Middle frontal gyrus (tissue), 1 donor: ENCODE results near the gene PRKAR1B.

Experiments used
- DNase-seq: peaks from one replicate; pipeline ENCODE4 v3.0.0-alpha.2; 2015; ENCODE audit warnings: low spot score; ENCODE audit errors: extremely low spot score

PRKAR1B gene

DNA sequence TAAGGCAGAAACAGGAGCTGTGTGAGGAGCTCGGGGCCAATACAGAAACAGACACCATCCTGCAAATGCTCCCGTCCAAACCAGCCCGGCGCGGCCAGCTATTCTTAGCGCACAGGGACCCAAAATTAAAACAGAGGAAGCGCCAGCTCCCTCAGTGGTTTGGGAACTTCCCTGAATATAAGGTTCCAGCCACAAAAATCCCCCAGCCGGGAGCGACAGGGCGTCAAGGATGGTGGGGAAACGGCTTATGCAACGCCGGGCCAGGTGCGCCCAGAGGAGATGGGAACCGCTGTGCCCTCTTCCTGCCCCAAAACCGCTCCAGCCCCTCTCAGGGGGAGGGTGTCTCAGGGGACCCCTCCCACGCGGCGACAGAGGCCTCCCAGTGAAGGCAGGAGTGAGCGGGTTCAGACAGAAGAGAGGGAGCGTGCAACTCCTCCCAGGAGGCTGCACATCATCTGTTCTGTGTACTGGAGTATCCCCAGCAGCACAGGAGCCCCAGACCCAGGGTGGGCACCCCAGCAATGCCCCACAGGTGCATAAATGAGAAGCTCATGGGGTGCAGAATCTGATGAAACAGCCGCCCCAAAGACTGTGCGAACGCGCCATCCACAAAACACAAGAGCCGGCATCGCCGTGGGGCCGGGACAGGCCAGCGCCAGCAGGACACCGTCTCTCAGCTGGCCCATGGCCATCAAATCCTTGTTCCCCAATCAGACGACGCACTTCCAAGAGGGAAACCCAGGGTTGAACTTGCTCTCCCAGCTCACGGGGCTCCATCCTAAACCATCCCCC, 133.6 kb downstream of the PRKAR1B start:
- DNase-seq = no peak

DNA sequence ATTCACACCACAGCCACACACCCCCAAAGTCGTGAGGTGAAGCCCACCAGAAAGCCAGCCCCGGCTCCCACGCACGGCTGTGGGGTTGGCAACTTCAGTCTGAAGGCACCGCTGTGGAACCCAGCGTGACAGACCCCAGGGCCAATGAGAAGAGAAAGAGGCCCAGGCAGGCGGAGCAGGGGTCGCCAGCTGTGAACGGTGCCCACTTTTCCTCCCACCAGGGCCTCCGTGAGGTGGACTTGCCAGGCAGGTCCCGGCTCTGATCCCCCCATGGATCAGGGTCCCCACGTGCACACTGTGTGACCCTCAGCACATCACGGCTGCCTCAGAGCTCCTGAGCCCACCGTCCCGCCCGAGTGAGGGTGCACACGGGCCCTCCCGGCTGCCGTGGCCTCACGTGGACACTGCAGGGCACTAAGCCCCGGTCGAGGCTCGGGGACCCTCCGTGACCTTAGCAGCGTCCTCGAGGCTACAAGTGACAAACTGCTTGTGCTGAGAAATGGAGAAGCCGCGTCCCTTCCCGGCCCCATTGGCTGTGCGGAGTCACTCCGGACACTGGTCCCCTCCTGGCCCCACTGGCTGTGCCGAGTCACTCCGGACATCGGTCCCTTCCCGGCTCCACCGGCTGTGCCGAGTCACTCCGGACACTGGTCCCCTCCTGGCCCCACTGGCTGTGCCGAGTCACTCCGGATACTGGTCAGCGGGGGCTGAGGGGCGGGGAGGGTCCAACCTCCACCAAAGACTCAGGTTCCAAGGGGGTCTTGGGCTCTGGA, 135.0 kb downstream of the PRKAR1B start:
- no peak for DNase-seq

DNA sequence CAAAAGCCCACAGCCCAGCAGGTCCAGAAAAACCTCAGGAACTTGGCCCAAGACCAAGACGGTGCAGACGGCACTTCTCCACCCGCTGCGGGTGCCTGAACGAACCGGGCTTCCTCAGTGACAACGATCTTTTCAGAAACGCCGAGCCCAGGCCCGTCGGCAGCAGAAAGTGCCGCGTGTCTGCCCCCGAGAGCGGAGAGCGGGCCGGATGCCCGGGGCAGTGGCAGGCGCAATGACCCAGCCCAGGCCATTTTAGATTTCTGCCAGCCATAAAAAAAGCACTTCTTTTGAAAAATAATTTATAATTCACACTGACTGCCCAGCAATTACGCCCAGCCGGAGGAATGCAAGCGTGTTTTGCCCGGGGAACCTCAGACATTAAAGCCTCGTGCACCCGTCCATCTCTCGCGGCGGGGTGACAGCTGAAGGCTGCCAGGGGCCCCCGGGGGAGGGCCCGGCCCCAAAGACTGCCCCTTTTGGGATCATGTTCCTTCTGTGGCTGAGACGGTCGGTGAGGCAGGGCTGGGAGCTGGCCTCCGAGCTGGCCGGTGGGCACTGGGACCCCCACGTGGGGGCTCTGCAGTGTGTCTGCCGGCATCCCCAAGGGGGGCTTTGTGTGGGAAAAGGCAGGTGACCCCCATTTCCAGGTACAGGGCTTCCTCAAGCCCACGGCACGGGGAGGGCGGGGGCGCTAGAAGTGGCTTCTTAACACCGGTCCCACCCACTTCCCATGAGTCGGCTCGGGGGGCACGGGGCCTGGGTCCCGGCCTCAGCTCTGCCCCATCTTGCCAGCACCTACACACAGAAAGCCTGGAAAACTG, 136.1 kb downstream of the PRKAR1B start:
- DNase-seq = no peak

GRCh38 chr7:589781-590575, 137.1 kb downstream of the PRKAR1B start:
- DNase-seq = no peak

DNA sequence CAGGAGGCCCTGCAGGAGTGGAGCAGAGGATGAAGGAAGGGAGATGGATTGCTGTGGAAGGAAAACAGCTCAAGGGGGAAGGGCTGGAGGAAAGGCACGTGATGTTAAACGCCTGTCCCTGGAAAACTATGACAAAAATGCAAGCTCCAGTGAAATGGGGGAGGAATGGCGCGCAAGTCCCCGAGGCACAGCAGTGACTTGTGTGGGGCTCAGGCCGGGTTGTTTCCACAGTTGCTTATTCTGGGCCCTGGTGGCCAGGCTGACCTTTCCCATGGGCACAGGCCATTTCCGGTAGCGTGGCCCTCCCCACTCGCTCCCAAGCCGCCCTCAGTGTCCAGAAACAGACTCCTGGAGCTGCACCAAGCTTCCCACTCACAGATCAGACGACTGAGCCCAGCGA, 139.3 kb downstream of the PRKAR1B start:
- no peak for DNase-seq

DNA sequence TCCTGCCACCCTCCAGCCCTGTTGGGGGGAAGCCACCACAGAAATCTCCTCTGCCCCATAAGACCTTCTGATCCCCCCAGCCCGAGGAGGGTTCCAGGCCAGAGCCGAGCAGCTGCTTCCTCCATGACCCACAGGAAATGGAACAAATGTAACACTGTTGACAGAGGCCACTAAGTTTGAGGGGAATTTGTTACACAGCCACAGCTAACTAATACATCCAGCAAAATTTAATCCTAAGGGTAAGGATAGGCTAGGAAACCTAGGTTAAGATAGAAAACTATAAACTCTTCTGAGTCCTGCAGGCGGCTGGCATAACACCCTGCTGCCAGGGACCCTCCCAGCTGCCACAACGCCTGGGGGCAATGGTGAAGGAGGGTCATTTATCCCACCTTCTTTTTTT, 140.6 kb downstream of the PRKAR1B start:
- no peak for DNase-seq

- DNase-seq = no peak
Observed at GRCh38 chr7:585873-586272, 141.2 kb downstream of the PRKAR1B start.

- no peak for DNase-seq
Observed at GRCh38 chr7:585229-585711, 141.8 kb downstream of the PRKAR1B start.

DNA sequence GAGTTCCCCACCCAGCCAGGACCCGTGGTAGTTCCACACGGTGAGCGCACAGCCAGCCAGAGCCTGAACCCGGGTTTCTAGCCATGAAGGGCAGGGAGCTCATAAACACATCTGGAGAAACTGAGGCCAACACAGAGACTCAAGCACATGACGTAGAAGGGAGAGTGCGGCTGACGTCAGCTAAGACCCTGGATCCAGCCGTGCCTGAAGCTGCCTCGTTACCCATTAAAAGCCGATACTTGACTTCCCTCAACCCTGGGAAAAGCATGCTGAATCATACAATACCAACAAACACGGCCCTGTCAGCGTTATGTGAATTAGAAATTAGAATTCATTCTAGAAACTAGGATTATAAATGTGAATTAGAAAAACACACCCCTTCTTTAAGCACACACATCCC, 142.3 kb downstream of the PRKAR1B start:
- no peak for DNase-seq

DNA sequence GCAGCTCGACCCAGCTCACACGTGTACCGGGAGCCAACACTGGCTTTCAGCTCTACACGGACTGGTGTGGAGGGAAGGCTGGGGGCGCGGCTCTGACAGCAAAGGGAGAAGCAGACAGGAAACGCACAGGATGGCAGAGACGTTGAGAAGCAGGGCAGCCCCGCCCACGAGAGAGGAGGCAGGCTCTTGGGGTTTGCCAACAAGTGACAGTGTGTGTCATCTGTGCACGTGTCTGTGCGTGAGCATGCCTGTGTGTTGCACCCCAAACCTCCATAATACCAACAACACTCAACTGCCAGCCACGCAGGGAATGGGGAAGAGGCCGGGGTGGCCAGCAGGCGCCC, 143.0 kb downstream of the PRKAR1B start:
- no peak for DNase-seq

- no peak for DNase-seq
Observed at GRCh38 chr7:583410-584121, 143.5 kb downstream of the PRKAR1B start.

DNA sequence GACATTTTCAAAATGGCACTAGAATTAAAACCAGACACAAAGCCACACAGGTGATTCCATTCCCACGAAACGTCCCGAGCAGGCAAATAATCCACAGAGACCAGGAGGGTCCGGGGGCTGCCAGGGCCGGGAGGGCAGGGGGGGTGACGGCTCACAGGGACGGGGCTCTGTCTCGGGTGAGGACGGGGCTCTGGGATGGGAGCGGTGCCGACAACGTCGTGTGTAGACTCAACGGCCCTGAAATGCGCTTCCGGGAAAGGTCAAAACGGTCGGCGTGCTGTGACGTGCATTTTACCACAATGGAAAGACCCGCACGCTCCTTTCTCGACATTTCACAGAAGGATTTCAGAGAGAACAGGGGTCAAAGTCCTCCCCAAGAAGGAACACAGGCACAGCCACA, 144.2 kb downstream of the PRKAR1B start:
- no peak for DNase-seq

- no peak for DNase-seq
Observed at GRCh38 chr7:582081-582835, 144.8 kb downstream of the PRKAR1B start.

DNA sequence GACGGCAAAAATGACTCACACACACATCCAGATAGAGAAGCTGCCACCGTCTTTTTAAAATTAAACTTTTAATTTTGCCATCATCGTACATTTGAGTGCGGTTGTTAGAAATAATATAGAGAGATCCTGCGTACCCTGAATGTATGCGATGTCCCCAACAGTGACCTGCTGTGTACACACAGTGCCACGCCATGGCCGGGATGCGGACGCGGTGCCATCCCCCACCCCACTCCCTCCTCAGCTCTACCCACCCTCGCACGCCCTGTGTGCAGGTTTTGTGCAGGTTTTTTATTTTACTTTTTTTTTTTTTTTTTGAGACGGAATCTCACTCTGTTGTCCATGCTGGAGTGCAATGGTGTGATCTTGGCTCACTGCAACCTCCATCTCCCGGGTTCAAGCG, 148.7 kb downstream of the PRKAR1B start:
- no peak for DNase-seq

GRCh38 chr7:577741-578370, 149.2 kb downstream of the PRKAR1B start:
- DNase-seq = no peak

- no peak for DNase-seq
Observed at GRCh38 chr7:577278-577665, 149.8 kb downstream of the PRKAR1B start.

DNA sequence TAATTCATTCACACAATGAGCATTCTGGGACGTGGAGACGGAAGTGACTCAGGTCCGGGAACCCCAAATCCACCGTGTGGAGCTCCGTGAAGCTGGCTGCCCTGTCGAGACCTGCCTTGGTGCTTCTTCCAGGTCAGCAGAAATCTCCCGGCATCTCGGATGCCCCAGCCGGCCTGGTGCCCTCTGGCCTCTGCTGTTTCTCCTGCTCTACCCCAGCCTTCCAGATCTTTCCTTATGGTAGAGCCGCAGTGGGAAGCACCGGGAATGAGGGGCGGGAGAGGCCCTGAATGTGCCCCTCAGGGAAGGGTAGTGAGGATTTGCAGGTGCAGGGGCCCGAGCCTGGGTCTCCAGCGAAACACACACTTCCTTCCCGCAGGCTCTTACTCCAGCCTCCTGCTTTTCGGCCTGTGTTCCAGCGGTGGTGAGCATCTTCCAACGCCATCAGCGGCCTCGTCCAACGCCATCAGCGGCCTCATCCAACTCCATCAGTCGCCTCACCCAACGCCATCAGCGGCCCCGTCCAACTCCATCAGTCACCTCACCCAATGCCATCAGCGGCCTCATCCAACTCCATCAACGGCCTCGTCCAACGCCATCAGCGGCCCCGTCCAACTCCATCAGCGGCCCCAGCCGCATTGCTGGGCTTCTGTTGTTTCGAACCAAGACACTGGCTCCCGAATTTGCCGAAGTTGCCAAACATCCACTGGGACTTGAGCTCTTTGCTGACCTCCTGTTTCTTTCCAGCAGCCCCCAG, 150.4 kb downstream of the PRKAR1B start:
- DNase-seq = no peak
